Measurements from ENCODE around the gene DISP2.

DISP2 gene

DNA sequence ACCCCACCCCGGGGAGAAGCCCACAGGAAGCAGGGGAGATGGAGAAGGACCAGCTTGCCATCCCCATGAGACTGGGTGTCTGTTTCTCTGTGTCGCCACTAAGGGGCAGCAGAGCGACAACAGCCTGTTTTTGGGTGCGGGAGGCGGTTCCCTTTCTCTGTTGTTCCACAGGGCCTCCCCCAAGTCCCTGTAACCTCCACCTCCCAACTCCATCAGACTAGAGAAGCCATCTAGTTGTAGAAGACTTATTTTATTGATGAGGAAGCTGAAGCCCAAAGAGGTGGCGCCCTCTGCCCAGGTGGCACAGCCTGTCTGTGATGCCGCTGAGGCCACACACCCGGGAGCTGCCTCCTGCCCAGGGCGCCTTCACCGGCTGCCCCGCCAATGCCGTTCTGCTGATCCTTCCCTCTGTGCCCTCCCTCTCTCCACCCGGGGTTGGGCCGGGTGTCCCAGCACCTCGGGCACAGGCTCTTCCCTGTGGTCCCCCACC is 13.3 kb upstream of the DISP2 start:
- DNase-seq: peak; percentile 79

DNA sequence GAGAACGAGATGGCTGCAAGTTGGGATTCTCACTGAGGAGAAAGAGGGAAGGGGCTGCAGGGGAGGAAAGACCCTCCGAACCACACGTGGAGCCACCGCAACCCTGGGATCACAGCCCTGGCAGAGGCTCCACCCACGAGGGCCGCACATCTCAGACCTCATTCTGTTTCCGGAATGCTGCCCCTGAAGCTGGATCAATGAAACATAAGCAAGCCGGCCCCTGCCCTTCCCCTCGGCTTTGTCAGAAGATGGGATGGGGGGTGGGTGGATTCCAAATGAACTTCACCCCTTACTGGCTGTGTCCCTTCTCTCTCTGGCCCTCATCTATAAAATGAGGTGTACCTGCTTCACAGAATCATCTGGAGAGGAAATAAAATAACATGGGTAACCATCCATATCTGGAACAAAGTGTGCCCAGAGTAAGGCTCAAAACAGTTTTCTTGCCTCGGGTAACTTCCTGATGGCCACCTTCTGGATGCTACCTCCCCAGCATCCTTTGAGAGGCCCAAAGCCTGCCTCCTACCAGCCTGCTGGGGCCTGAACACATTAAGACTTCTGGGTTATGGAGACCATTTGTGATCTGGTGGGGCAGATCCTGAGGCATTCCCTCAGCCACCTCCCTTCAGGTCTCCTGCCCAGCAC is 12.7 kb upstream of the DISP2 start:
- no peak for DNase-seq

DNA sequence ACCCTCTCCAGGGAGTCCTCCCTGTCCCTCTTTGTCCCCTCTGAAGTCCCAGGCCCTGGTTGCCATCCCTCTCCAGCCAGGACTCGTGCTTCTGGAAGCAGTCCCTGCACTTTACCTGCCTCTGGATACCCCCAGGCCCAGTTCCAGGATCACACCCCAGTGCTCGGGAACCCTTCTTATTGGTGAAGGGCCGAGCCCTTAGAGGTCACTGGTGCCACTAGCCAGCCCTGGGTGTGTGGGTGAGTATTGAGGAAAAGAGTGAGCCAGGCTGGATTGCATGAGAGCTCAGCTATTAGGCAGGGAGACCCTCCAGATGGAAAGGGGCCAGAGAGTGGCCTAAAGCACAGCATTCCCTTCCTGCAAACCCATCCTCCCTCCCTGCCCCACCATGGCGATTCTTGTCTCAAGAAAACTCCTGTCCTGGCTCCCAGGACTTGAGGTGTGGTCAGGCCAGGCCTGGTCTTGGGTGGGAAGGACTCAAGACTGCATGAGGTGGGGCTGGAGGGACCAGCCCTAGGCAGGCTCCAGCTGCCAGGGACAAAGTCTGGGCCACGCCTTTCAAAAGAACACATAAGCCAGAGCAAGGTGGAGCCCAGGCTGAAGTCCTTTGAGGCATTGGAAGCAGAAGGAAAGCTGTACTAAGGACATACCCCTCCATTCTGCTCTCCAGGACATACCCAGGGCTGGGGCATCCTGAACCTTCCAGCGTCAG is 12.0 kb upstream of the DISP2 start:
- DNase-seq: no peak

GRCh38 chr15:40346579-40347558 is 11.2 kb upstream of the DISP2 start:
- no peak for DNase-seq

DNA sequence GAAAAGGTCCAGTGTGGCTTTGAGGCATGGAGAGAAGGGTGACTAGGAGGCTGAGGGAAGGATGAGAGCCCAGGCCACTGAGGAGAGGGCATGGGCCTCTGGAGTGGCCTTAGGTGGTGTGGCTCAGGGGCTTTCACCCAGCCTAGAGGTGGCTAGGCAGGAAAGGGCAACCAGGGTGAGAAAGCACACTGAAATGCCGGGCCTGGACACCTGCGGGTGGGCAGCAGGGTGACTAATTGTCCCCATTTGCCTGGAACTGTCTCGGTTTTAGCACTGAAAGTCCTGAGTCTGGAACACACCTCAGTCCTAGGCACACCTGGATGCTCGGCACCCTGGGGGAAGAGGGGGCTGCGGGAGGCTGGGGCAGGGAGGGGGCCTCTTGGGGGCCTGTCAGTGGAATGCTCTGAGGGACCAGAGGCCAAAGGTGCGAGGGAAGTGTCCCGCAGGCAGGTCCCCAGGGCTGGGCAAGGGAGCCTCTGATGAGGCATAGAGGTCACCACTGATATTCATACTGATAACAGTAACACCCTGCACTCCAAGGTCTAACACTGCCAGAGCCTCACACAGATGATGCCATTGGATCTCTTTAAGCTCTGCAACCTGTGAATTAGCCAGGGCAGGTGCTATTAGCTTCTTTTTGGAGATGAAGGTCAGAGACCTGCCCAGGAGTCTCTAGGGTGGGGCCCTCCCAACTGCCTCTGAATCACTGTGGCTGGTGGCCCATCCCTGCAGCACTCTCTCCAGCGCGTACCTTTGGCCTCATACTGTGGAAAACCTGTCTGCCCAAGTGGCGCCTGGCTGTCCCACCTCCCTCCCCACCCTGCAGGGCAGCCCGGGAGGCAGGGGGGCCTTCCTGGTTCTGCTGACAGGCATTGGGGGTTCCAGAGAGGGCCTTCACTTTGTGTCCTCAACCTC is 10.2 kb upstream of the DISP2 start:
- DNase-seq: no peak

- DNase-seq: no peak
These were observed 9.5 kb upstream of the DISP2 start for GRCh38 chr15:40348474-40348870.

DNA sequence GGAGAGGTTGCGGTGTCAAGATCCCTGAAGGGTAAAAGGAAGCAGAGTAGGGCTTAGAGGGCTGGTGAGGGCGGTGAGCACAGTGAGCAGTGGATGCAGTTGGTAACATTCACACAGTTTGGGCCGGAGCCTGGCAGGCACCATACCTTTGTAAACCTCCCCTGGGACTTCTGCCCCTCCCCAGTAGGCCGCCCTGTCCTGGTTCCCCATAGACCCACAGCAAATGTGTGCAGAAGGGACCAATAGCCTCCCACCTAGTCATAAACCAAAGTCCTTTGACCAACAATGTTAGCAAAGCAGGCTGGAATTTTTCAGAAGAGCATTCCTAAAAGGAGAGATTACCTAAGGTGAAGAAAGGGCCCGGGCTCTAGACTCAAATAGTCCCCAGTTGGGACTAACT is 8.9 kb upstream of the DISP2 start:
- DNase-seq: no peak

GRCh38 chr15:40352281-40352901 is 5.6 kb upstream of the DISP2 start:
- DNase-seq: no peak

DNA sequence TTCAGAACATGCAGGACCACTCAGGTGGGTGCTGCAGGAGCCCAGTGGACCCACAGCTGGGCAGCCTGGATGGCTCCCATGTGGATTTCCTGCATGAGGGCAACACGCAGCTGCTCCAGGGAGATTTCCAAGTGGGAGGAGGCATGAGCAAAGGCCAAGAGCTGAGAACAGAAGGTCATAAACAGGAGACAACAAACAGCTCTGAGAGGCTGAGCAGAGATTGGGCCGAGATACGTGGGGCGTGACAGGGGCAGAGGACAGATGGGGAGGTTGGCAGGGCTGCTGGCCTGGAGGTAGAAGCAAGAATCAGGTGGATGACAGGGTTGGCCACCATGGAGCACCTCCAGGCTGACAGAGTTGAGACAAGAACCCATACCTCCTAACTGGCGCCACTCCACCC is 4.3 kb upstream of the DISP2 start:
- no peak for DNase-seq

GRCh38 chr15:40354408-40355171 is 3.4 kb upstream of the DISP2 start:
- DNase-seq: no peak

GRCh38 chr15:40355976-40356585 is 1.9 kb upstream of the DISP2 start:
- DNase-seq: no peak

DNA sequence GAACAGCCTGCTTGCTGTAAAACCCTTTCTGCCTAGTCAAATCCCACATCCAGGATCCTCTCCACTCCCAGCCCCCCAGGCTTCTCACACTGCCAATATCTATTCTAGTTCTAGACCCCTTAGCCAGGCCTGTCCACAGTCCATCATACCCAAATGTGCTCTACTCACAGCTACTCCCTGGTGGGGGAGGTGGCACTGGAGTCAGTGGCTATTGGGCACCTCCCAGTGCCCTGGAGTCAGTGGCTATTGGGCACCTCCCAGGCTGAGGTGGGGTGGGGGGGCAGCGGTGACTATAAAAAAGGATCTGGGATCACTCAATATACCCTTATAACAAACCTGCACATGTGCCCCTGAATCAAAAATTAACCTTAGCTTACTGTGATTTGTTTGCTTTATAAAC is 773 bp upstream of the DISP2 start:
- DNase-seq: no peak

DNA sequence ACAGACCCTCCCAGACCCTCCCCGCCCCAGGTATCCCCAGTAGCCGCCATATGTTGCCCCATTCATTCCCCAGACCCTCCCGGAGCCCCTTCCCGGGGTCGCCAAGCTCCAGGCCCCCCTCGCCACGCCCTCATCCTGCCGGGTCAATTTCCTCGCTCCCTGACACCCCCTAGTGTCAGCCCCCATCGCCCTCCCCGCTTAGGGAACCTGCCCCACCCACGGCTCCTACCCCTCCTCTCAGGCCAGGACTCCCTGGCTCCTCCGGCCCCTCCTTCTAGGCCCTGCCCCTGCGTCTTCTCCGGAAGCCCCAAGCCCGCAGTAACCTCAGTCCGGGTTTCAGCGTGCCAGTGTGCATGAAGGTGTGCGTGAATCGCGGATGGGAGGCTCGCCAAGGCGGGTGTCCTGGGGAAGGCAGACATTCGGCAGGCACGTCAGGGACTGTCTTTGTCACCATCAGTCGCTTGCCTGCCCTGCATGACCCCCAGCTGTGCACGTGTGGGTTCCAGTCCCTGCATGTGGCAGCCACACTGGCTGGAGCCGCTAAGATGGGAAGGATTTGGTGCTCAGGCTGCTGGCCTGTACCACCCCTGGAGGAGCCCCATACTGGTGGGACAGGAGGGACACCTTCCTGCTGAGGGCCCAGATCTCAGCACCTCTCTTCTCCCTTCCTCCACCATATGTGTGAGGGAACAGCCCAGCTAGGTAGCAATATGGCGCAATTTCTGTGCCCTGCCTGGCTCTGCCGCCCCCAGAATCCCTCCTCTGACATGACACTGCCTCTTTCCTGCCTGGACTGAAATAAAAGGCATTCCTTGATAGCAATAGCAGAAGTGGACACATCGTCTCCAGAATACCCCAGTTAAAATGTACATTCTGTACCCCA is 693 bp downstream of the DISP2 start:
- peak; percentile 29 for DNase-seq

DNA sequence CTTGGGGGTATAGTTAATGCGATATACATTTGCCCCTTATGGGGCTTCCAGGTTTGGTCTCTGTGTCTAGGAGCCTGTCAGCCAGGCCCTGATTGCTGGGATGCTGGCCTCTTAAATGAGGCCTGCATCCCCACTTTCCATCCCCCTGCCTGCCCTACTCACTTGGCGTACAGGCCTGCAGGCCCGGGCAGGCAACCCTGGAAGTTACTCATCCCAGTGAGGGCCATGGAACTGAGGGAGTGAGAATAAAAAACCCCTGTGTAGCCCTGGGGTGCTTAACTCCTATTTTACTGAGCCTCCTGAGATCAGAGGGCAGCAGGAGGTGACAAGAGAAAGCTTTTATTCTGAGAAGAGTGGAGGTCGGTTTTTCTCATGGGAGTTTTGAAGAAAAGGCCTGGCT is 2.0 kb downstream of the DISP2 start:
- DNase-seq: no peak

DNA sequence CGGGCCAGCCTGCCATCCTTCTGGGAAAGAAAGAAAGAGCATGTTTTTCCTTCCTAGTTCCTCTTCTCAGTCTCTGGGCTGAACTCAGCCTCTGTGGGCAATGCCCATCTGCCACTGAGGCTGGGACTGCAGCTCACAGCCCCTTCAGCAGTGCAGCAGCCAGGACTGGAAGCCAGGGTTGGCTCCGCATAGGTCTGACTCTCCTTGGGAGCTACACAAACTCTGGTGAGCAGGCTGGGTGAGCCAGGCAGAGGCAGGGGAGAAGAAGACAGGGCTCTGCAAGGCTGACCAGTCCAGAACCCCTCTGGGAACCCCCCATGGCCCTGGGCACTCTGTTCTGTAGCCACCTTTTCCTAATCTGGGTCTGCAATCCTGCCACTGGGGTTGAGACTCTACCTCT is 3.6 kb downstream of the DISP2 start:
- no peak for DNase-seq

DNA sequence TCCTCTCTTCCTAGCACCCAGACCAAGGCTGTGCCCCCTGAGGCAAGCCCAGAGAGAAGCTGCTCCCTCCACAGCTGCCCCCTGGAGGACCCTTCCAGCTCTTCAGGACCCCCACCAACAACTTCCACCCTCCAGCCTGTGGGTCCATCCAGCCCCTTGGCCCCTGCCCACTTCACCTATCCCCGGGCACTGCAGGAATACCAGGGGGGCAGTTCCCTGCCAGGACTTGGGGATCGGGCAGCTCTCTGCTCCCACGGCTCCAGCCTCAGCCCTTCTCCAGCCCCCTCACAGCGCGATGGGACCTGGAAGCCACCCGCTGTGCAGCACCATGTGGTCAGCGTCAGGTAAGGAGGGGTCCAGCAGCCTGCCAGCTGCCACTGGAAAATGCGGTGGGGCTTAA is 5.6 kb downstream of the DISP2 start:
- no peak for DNase-seq

DNA sequence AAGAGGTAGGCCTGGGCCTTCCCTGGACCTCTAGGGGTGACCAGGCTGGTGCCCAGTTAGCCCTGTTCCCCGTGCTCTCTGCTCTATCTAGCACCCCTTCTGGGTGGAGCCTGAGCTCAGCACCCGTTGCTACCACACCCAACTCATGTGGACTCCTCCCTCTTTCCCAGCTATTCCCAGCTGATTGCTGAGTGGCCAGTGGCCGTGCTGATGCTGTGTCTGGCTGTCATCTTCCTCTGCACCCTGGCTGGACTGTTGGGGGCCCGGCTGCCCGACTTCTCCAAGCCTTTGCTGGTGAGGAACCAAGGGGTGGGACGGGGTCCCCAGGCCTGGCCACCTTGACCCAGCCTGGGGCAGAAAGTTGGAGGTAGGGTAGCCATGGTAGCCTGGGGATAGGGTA is 6.2 kb downstream of the DISP2 start:
- no peak for DNase-seq

GRCh38 chr15:40365016-40365415 is 7.0 kb downstream of the DISP2 start:
- DNase-seq: no peak

DNA sequence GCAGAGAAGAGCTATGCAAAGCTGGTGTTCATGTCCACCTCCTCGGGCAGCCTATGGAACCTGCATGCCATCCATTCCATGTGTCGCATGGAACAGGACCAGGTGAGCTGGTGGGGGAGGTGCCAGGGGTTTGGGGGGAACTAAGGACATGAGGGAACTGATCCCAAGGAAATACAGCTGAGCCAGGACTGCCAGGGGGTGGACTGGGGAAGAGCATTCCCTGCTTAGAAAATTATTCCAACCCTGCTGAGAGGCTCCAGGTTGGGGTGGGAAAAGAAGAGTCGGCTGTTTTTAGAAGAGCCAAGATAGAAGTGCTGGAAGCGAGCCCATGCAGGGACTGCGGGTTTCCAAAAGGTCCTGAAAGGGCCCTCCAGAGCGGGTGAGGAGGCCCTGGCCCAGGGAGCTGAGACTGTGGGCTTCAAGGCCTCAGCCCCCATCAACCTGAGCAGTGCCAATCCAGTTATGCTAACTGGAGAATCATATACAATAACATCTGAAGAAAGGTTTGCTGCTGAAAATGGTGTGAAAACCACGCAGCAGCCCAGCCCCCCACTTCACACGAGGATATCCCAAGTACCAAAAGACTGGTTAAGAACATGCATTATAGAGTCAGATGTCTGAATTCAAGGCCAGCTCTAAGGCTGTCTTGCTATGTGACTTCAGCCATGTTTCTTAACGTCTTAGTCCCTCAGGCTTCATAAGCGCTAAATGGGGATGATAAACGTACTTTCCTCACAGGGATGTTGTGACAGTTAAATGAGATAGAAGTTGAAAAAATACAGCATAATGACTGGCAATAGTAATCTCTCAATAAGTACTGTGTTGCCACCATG is 7.8 kb downstream of the DISP2 start:
- DNase-seq: no peak

Data from CD4-positive, alpha-beta T cell treated with Interleukin-12 subunit alpha and Interleukin-12 subunit beta, for 1 hour (primary cell).